IPS-18a (cell line): ENCODE data around the gene SLC2A1.

ENCODE experiments used
- H3K27ac ChIP-seq: one replicate; pipeline ENCODE4 v1.5.1; 2013; ENCODE audit warnings: low read length
- H3K27me3 ChIP-seq: one replicate; pipeline ENCODE4 v1.6.1; 2013; ENCODE audit warnings: mild to moderate bottlenecking, low read length; ENCODE audit not compliant: control insufficient read depth, insufficient read depth
- H3K36me3 ChIP-seq: one replicate; pipeline ENCODE4 v1.6.1; 2013; ENCODE audit warnings: low read depth, low read length; ENCODE audit not compliant: control insufficient read depth
- H3K4me1 ChIP-seq: one replicate; pipeline ENCODE4 v1.6.1; 2013; ENCODE audit warnings: low read depth, low read length; ENCODE audit not compliant: control insufficient read depth
- H3K4me3 ChIP-seq: one replicate; pipeline ENCODE4 v1.5.1; 2013; ENCODE audit warnings: low read length
- H3K9ac ChIP-seq: one replicate; pipeline ENCODE4 v1.6.1; 2013; ENCODE audit warnings: mild to moderate bottlenecking, low read length, moderate library complexity
- H3K9me3 ChIP-seq: one replicate; pipeline ENCODE4 v1.6.1; 2013; ENCODE audit warnings: low read depth, low read length; ENCODE audit not compliant: control insufficient read depth

Gene SLC2A1

DNA sequence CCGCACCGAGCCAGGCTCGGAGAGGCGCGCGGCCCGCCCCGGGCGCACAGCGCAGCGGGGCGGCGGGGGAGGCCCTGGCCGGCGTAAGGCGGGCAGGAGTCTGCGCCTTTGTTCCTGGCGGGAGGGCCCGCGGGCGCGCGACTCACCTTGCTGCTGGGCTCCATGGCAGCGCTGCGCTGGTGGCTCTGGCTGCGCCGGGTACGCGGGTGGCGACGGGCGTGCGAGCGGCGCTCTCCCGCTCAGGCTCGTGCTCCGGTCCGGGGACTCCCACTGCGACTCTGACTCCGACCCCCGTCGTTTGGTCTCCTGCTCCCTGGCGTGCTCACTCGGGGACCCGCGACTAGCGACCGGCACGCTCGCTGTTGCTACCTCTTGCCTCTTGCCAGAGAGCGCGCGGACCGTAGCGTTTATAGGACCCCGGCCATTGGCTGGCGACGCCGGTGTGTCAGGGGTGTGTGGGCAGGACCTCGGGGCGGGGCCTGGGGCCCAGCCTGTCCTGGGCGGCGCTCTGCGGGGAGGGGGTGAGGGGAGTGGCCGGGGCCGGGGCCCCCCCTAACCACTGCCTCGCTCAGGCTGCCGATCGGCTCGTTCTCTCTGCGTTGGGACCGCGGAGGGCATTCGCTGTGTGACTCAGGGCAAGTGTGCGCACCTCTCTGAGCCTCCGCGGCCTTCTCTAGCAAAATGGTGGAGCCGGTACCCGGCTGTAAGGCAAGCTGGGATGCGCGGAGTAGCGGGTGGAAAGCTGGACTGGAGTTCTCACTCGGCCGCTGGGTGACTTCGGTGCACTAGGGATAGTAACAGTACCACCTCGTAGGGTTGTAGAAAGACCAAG, at the start of gene SLC2A1:
Gene SLC2A1, minus strand, starts transcription at position 381 of the 832 bp plus-strand sequence. Its CDS starts 217 bp downstream, at position 164.
- Histone ChIP-seq H3K27ac (peak within 1 kb of the TSS; percentile 33), H3K9me3 (no peaks in the 10 kb centered on the region), H3K4me1 (peaks cover 41% of the 10 kb centered on the region), H3K4me3 (peak within 1 kb of the TSS; percentile 98), H3K27me3 (no peaks in the 10 kb centered on the region), H3K36me3 (peaks cover 19% of the 10 kb centered on the region), H3K9ac (peak within 1 kb of the TSS; percentile 89)

DNA sequence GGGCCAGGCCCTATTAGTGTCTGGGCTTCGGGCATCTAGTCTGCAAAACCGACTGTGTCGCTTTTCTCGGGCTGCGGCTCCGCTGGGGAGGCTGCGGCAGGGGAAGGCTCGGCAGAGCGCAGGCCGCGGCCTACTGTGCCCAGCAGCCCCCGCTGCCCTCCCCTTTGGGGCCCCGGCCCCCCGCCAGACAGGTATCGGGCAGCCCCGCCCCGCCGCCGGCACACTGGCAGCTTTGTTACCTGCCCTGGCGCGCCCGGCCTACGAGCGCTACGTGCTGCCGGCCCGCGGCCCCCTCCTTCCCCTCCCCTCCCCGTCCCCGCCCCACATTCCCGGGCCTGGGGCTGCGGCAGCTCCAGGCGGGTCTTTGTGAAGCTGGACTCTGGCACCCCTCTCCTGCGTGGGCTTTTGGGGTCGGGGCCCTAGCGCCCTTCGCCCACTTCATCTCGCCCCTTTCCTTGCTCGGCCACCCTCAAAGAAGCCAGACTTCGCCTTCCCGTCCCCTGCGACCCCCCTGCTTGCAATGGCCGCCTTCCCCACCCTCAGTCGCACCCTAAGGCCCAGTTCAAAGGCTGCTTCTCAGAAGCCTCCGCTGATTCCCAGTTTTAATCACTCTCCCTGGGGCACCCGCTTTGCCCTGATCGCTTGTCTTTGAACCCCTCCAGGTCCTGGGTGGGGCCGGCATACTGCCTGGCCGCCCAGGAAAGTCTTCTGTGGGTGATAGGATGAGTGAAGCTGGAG, 48.9 kb upstream of the SLC2A1 start:
- H3K27ac ChIP-seq, result peak overlapping the region; percentile 87
- peak overlapping the region; percentile 67 for H3K9ac ChIP-seq
- H3K4me1 ChIP-seq, result peaks cover 37% of the 10 kb centered on the region
- H3K27me3 ChIP-seq, result no peaks in the 10 kb centered on the region
- no peaks in the 10 kb centered on the region for H3K9me3 ChIP-seq
- H3K36me3 ChIP-seq, result no peaks in the 10 kb centered on the region
- H3K4me3 ChIP-seq, result peak overlapping the region; percentile 18

DNA sequence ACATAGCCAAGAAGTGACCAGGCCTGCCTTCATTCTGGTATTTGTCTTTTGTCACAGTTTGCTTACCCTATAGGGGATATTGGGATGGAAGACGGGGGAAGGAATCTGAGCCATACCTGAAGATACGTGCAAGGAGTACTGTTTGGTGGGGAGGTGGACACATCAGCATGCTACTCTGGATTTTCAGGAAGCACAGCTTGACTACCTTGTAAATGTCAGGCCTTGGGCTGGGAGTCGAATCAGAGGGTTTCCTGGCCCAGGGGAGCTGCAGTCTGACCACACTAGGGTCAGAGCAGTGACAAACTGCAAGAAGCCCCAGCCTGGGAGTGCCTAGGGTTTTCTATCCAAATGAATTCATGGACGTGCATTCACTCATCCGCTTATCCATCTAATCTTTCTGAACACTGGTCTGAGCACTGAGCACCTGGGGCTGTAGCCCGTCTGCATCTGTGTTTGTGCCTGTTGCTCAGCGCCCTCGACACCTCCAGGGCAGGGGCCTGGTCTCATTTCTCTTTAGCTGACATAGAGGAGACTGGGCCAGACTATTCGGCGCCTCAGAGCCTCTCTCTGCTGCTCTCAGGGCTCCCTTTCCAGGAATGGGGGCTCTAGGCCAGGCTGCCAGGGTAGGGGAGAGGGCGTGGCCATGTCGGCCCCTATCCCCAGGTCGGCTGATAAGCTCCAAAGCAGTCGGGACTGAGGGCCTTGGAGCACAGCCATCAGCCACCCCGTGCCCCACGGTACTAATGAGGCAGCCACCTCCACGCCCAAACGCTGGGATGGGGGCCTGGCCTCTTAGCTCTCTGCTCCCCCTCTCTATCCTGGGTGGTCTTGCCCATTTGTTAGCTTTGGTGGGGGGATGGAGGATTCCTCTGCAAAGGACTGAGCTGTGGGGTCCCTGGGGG, 47.0 kb upstream of the SLC2A1 start:
- Histone ChIP-seq H3K9ac (no peak overlapping the region), H3K4me3 (no peak overlapping the region), H3K36me3 (no peaks in the 10 kb centered on the region), H3K27me3 (no peaks in the 10 kb centered on the region), H3K9me3 (no peaks in the 10 kb centered on the region), H3K27ac (no peak overlapping the region), H3K4me1 (peaks cover 37% of the 10 kb centered on the region)

DNA sequence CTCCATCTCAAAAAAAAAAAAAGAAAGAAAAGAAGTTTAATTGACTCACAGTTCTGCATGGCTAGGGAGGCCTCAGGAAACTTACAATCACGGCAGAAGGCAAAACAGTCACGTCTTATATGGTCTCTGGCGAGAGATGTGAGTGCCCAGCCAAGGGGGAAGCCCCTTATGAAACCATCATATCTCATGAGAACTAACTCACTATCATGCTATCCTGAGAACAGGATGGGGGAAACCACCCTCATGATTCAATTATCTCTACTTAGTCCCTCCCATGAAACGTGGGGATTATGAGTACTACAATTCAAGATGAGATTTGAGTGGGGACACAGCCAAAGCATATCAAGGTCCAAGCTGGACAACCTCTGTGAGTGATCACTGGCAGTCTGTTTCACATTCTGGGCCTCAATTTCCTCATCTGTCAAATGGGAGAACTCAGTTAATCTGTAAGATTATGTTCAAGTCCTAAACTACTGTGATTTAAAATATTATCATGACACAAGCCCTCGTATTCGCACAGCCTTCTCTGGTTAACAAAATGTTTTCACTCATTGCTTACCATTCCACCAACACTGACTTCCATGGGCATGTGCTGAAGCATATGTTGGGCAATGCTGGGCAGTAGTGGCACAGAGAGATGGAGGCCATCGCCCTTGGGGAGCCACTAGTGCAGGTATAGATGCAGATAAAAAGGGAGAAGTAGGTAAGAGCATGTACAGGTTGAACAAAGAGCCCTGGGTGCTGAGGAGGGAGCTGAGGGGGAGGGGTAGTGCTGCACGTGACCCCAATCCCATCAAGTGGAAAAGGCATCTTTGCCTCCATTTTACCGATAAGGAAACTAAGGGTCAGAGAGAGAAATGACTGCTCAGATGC, 46.2 kb upstream of the SLC2A1 start:
- Histone ChIP-seq H3K27me3 (no peaks in the 10 kb centered on the region), H3K4me1 (peaks cover 34% of the 10 kb centered on the region), H3K9ac (no peak overlapping the region), H3K36me3 (no peaks in the 10 kb centered on the region), H3K4me3 (no peak overlapping the region), H3K27ac (no peak overlapping the region), H3K9me3 (no peaks in the 10 kb centered on the region)

DNA sequence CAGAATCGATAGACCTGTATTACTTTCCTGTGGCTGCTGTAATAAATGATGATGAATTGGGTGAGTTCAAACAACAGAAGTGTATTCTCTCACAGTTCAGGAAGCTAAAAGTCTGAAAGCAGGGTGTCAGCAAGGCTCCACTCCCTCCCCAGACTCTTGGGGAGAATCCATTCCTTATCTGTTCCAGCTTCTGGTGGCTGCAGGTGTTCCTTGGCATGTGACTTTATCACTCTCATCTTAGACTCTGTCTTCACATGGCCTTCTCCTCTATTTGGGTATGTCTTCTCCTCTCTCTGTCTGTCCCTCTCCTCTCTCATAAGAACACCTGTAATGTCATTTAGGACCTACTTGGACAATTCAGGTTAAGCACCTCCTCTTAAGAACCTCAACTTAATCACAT, 44.1 kb upstream of the SLC2A1 start:
- no peak overlapping the region for H3K9ac ChIP-seq
- no peaks in the 10 kb centered on the region for H3K36me3 ChIP-seq

DNA sequence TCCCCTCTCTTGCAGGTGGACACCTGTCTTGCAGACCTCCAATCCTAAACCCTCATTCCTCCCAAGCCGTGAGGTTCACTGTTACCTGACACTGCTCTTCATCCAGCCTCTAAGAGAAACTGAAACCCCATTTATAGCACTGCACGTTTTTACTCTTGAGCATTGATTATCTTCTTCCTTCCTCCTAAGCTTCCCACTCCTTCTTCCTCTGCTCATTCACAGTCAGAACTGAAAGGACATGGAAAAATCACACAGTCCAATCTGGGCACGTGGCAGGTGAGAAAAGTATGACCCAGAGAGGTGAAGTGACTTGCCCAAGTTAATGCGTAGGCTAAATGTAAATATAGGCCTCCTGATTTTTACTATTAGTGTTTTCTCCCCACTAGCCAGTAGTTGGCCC, 43.4 kb upstream of the SLC2A1 start:
- Histone ChIP-seq H3K27ac (no peak overlapping the region), H3K36me3 (no peaks in the 10 kb centered on the region), H3K9ac (no peak overlapping the region), H3K27me3 (no peaks in the 10 kb centered on the region), H3K9me3 (no peaks in the 10 kb centered on the region), H3K4me3 (no peak overlapping the region), H3K4me1 (peaks cover 17% of the 10 kb centered on the region)

More for the DNA sequence above, 44.1 kb upstream of the SLC2A1 start:
- H3K27ac ChIP-seq, result no peak overlapping the region
- H3K4me1 ChIP-seq, result peaks cover 18% of the 10 kb centered on the region
- H3K4me3 ChIP-seq, result no peak overlapping the region
- H3K27me3 ChIP-seq, result no peaks in the 10 kb centered on the region
- H3K9me3 ChIP-seq, result no peaks in the 10 kb centered on the region

DNA sequence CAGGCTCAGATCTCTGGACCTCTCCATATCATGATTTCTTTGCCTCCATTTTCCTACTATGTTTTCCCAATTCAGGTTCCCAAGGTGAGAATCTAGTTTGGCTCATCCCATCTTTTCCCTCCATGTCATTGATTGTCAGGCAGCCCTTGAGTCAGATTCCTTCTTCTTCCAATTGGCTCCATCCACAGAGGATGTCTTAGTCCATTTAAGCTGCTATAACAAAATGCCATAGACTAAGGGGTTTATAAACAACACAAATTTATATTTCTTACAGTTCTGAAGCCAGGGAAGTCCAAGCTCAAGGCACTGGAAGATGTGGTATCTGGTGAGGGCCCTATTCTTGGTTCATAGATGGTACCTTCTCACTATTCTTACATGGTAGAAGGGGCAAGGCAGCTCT, 42.8 kb upstream of the SLC2A1 start:
- Histone ChIP-seq H3K27ac (no peak overlapping the region), H3K27me3 (no peaks in the 10 kb centered on the region)

DNA sequence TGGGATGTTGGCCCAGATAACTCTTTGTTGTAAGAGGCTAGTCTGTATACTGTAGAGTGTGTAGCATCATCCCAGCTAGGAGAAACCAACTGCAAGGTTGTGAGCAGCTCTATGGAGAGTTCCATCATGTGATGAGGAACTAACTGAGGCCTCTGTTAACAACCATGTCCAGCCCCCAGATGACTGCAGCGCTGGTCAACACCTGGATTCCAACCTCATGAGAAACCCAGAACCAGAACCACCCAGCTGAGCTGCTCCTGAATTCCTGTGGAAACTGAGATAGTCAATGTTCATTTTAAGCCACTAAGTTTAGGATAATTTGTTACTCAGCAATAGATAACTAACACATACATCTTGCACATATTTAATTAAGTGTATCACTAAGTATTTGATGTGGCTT, 41.6 kb upstream of the SLC2A1 start:
- Histone ChIP-seq H3K27me3 (no peaks in the 10 kb centered on the region), H3K9me3 (no peaks in the 10 kb centered on the region), H3K4me1 (peaks cover 10% of the 10 kb centered on the region), H3K4me3 (no peak overlapping the region), H3K9ac (no peak overlapping the region), H3K36me3 (no peaks in the 10 kb centered on the region), H3K27ac (no peak overlapping the region)

More for the DNA sequence above, 42.8 kb upstream of the SLC2A1 start:
- Histone ChIP-seq H3K9me3 (no peaks in the 10 kb centered on the region), H3K4me3 (no peak overlapping the region), H3K36me3 (no peaks in the 10 kb centered on the region), H3K9ac (no peak overlapping the region), H3K4me1 (peaks cover 21% of the 10 kb centered on the region)

DNA sequence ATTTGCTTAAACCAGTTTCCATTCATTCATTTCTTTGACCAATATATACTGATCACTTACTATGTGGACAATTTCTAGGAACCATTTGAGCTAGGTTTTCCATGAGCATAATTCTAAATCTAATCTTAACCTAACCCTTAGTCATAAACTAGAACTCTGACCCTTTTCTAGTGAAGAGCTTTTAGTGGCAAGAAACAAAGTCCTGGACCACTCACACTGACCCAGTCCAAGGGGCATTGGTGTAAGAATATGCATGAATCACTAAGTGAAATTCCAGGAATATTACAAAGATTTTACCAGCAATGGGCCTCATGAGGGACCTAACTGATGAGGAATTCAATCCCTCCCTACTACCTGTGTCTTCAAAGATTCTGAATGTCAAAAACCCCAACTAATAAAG, 40.6 kb upstream of the SLC2A1 start:
- no peaks in the 10 kb centered on the region for H3K9me3 ChIP-seq
- no peaks in the 10 kb centered on the region for H3K27me3 ChIP-seq
- H3K36me3 ChIP-seq, result no peaks in the 10 kb centered on the region
- peaks cover 6% of the 10 kb centered on the region for H3K4me1 ChIP-seq
- H3K27ac ChIP-seq, result no peak overlapping the region
- H3K9ac ChIP-seq, result no peak overlapping the region
- no peak overlapping the region for H3K4me3 ChIP-seq

DNA sequence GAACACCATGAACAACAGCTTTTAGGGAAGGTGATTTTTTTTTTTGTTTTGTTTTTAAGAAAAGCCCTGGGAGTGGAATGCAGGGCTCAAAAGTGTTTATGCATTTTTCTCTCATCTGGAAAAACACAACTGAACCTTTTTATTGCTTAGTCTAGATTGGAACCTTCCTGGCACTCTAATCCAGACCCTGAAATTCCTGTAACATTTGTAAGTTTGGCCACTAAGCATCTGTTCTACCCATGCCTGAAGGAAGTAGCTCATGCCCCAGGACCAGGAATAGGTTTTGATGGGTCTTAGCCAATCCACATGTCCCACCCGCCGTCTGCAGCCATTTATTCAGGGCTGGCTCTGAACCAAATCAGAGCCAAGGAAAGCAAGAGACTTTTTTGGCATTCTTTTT, 39.7 kb upstream of the SLC2A1 start:
- no peaks in the 10 kb centered on the region for H3K9me3 ChIP-seq
- H3K36me3 ChIP-seq, result no peaks in the 10 kb centered on the region
- no peaks in the 10 kb centered on the region for H3K27me3 ChIP-seq
- peaks cover 6% of the 10 kb centered on the region for H3K4me1 ChIP-seq
- no peak overlapping the region for H3K9ac ChIP-seq
- H3K27ac ChIP-seq, result no peak overlapping the region
- H3K4me3 ChIP-seq, result no peak overlapping the region
